SU-DHL-6 (cell line): Measurements from ENCODE around the gene AP2S1.

Source experiments
- CTCF ChIP-seq: fragments of 200-600 bp; sonication (generic); IDR thresholded peaks from one replicate; pipeline ENCODE4 v1.5.1; 2017; ENCODE audit warnings: antibody characterized with exemption, mild to moderate bottlenecking, low read length, moderate library complexity; ENCODE audit not compliant: insufficient read depth, poor library complexity, severe bottlenecking
- EZH2phosphoT487 ChIP-seq: fragments of 200-600 bp; sonication (generic), shearing (Covaris generic); conservative IDR thresholded peaks from 2 replicates; pipeline ENCODE4 v1.6.1; 2018; ENCODE audit warnings: mild to moderate bottlenecking, antibody characterized with exemption, low read length, moderate library complexity, mixed read lengths

- no peak for TF ChIP-seq CTCF
- no peak for TF ChIP-seq EZH2phosphoT487
Observed at GRCh38 chr19:46868025-46868802, 17.6 kb upstream of the AP2S1 start.
